ENCODE data around the gene SLC11A2. TPM values are rescaled to one million over a fixed set of nuclear protein-coding genes. Genes with fewer than 3 reads are reported as not detected.

Gene SLC11A2
- total and polyA plus RNA-seq, 2 of the 13 experiments (the other 11 are each of a cell fraction or from before 2014, with no cell fraction given), result 71.7 to 77.0 TPM

- TF ChIP-seq GFI1 (CRISPR knock-in tag; IDR thresholded peaks at IDR 0.05; ENCODE audit: borderline replicate concordance) (no peak), ZNF564 (CRISPR knock-in tag; IDR thresholded peaks at IDR 0.05) (peak; percentile 78), ZNF773 (CRISPR knock-in tag; IDR thresholded peaks at IDR 0.05; ENCODE audit: borderline replicate concordance) (peak; percentile 87; the same call in 1 of the 2 replicates), ZNF44 (CRISPR knock-in tag; IDR thresholded peaks at IDR 0.05) (no peak), CREBL2 (CRISPR knock-in tag; IDR thresholded peaks at IDR 0.05; ENCODE audit: borderline replicate concordance) (0 out of 2 replicates have a peak, but pooled peaks have one; percentile 56), ZNF557 (CRISPR knock-in tag; IDR thresholded peaks at IDR 0.05) (no peak), KMT2A (CRISPR knock-in tag; IDR thresholded peaks at IDR 0.05) (peak; percentile 72; the same call in 1 of the 2 replicates), NR2C2 (CRISPR knock-in tag; IDR thresholded peaks at IDR 0.05; ENCODE audit: borderline replicate concordance) (peak; percentile 98), FOSL2 (CRISPR knock-in tag; IDR thresholded peaks at IDR 0.05) (no peak), CCDC6 (CRISPR knock-in tag; IDR thresholded peaks at IDR 0.05) (no peak), FOXP4 (CRISPR knock-in tag; IDR thresholded peaks at IDR 0.05) (peak; percentile 53), NCOA1 (CRISPR knock-in tag; IDR thresholded peaks at IDR 0.05) (0 out of 2 replicates have a peak, but pooled peaks have one; percentile 71), ZNF3 (CRISPR knock-in tag; IDR thresholded peaks at IDR 0.05) (no peak), ZMYM2 (CRISPR knock-in tag; IDR thresholded peaks at IDR 0.05) (peak; percentile 86), ZKSCAN1 (IDR thresholded peaks at IDR 0.05; ENCODE audit: low read length) (no peak), ZNF367 (CRISPR knock-in tag; IDR thresholded peaks at IDR 0.05; ENCODE audit: borderline replicate concordance) (no peak), AHR (CRISPR knock-in tag; IDR thresholded peaks at IDR 0.05) (peak; percentile 87; the same call in 1 of the 2 replicates), SOX13 (IDR thresholded peaks at IDR 0.05) (no peak), SOX13 (CRISPR knock-in tag; conservative IDR thresholded peaks at IDR 0.05 in 1 of 2, IDR thresholded peaks at IDR 0.05 in 1 of 2) (peak in 1 of 2 experiments; percentile 73; a peak in 1 of 4 replicates), ZBTB3 (CRISPR knock-in tag; IDR thresholded peaks at IDR 0.05; ENCODE audit: borderline replicate concordance, low read depth) (peak; percentile 53; the same call in 1 of the 2 replicates), CEBPB (IDR thresholded peaks at IDR 0.05; ENCODE audit: borderline replicate concordance, low read depth, low read length) (no peak), DNMT3B (CRISPR knock-in tag; conservative IDR thresholded peaks at IDR 0.05) (no peak)
- TF ChIP-seq, protein P1, sequence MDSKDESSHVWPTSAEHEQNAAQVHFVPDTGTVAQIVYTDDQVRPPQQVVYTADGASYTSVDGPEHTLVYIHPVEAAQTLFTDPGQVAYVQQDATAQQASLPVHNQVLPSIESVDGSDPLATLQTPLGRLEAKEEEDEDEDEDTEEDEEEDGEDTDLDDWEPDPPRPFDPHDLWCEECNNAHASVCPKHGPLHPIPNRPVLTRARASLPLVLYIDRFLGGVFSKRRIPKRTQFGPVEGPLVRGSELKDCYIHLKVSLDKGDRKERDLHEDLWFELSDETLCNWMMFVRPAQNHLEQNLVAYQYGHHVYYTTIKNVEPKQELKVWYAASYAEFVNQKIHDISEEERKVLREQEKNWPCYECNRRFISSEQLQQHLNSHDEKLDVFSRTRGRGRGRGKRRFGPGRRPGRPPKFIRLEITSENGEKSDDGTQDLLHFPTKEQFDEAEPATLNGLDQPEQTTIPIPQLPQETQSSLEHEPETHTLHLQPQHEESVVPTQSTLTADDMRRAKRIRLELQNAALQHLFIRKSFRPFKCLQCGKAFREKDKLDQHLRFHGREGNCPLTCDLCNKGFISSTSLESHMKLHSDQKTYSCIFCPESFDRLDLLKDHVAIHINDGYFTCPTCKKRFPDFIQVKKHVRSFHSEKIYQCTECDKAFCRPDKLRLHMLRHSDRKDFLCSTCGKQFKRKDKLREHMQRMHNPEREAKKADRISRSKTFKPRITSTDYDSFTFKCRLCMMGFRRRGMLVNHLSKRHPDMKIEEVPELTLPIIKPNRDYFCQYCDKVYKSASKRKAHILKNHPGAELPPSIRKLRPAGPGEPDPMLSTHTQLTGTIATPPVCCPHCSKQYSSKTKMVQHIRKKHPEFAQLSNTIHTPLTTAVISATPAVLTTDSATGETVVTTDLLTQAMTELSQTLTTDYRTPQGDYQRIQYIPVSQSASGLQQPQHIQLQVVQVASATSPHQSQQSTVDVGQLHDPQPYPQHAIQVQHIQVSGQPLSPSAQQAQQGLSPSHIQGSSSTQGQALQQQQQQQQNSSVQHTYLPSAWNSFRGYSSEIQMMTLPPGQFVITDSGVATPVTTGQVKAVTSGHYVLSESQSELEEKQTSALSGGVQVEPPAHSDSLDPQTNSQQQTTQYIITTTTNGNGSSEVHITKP (CRISPR knock-in tag; IDR thresholded peaks at IDR 0.05; ENCODE audit: low read depth), result peak; percentile 75; the same call in 1 of the 2 replicates
- TF ChIP-seq, protein P2, sequence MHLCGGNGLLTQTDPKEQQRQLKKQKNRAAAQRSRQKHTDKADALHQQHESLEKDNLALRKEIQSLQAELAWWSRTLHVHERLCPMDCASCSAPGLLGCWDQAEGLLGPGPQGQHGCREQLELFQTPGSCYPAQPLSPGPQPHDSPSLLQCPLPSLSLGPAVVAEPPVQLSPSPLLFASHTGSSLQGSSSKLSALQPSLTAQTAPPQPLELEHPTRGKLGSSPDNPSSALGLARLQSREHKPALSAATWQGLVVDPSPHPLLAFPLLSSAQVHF (CRISPR knock-in tag; IDR thresholded peaks at IDR 0.05), result peak; percentile 92
Measured at GRCh38 chr12:51025836-51026638, at the start of gene SLC11A2 (continued).

Data from HepG2 (cell line).